Activated effector memory CD4-positive, alpha-beta T cell treated with Interleukin-2 at 50 U/mL for 16 hours (primary cell): Measurements from ENCODE around the gene COMP.

Source experiments
- DNase-seq: peaks from one replicate; pipeline ENCODE4 v3.0.0-alpha.2; 2020

Gene COMP

DNA sequence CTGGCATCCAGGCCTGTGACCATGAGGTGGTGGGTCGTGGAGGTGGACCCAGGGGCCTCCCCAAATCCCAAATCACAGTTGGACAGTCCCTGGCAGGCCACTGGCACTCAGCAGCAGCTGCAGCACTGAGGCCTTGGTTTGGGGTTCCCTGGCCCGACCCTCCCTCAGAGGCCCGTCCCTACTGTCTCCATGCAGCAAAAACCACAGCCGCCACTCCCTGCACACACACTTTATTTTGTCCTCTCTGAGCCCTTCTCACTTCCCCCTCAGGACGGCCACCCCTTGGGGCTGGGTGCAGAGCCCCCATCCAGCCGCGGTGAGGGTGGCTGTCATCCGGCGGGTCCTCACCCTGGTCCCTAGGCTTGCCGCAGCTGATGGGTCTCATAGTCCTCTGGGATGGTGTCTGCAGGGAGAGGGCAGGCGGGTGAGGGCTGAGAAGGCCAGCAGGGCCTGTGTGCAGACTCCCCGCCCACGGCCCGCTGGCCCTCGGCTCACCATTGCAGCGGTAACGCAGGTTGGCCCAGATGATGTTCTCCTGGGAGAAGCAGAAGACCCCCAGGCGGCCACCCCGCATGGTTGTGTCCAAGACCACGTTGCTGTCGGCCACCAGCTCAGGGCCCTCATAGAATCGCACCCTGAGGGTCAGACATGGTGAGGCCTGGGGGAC is 8.4 kb downstream of the COMP start:
- no peak for DNase-seq

DNA sequence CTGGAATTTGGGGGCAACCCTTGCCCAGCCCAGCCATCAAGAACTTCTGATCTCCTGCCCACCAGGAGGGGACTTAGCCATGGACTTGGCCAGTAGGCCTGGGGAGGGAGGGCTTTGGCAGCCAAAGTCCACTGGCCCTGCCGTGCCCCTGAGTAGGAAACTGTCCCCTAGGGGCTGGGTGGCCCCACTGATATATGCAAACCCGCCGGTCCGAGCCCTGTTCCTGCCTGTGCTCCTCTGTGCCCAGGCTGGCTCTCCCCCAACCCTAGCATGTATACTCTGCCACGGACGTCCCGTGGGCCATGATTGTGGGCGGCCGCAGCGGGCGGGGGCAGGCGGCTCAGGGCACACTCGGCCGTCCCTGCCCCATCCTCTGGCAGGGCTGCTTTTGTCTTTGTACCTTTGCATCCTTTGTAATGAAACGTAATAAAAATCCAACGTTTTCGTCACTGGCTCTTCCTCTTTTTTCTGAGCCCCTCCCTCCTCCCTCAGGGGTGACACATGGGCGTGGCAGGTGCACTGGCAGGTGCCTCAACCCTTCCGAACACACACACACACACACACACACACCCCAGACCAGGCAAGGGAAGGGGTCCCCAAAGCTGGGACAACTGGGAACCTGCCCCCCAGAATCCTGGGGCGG is 9.1 kb downstream of the COMP start:
- DNase-seq: no peak

DNA sequence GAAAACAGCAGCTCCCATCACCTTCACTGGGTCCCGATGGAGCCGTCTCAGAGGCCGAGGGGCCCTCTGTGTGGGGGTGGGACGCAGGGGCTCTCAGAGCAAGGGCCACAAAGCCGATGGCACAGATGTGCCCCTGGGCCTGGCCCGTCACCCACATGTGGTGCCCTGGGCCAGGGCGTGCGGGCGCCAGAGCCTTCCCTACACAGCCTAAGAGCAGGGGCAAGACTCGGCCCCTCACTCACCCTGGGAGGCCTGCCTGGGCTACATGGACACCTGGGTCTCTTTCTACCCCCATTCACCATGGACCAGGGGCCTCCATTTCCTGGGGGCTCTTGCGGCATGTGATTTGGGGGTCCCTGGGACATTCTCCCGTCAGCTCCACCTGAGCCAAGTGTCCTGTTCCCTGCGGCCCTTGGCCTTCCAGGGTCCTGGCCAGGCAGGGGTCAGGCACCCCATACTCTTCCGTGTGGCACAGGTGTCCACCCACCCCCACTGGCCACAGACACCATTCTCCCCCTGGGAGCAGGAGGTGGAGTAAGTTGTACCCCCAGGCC is 10.0 kb downstream of the COMP start:
- no peak for DNase-seq

DNA sequence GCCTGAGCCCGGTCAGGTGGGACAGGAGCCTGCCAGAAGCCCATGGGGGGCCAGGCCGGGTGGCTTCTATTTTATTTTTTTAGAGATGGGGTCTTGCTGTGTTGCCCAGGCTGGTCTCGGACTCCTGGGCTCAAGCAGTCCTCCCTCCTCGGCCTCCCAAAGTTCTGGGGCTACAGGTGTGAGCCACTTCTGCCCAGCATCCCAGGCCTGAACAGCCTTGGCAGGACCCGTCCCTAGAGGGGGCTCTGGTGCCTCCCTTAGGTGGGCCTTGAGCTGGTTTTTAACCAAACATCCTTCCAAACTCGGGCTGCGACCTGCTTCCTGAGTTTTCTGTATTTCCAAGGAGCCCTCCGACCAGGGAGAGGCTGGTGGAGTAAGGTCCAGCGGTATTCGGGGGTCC is 10.5 kb downstream of the COMP start:
- no peak for DNase-seq

DNA sequence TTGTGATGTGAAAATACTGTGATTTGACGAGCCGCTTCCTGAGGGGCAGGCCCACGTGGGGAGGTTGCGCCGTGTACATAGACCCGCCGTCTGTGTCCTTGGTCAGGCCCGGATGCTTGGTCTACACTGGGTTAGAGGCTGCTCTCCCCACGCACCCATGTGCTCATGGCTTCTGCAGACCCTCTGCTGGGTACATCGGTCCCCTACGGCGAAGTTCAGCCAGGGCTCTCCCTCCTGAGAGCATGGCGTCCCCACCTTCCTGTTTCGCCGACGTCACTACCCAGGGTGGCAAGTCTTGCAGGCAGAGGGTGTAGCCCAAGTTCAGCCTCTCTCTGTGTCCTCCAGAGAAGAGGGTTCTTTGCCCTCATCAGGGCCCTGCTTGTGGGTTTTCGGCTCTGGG is 11.0 kb downstream of the COMP start:
- no peak for DNase-seq

DNA sequence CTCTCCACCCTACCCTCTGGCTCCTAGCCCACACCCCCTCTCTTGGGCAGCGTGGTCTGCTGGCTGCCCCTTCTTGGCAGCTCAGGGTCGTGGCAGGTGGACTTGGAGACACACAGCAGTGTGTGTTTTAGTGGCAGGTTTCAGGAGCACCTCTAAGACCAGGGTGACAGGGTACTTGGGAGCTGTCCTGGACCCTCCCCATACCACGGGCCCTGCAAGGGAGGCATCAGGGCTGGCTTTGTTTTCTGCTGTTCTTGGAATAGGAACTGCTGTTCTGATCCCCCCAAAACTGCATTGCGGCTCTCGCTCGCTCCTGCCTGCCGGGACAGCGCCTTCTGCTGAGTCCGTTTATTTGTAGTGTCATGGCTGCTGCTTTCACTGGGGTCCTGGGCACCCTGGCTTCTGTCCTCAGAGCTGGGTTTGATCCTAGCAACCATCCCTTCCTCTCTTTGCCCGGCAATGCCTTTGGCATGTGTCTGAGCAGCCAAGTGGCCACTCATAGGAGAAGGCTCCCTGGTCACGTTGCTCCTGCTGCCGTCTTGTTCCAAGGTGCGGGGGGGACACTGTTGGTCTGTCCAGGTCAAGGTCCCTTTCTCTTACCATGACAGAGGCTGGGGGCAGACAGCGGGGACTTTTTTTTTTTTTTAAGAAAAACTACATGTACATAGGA is 12.1 kb downstream of the COMP start:
- DNase-seq: no peak

DNA sequence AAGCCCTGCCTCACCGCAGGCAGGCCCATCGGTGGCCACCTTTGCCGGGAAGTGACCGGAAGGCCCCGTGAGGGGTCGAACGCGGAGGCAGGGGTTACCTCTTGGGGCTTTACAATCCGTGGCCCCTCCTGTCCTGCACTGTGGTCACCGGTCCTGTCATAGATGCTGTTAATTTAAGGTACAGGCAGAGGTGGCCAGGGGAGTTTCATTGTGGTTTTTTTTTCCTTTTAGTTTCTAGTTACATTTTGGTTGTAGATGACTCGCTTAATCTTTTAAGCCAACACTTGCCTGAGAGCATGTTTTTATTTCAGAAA is 13.1 kb downstream of the COMP start:
- DNase-seq: no peak

DNA sequence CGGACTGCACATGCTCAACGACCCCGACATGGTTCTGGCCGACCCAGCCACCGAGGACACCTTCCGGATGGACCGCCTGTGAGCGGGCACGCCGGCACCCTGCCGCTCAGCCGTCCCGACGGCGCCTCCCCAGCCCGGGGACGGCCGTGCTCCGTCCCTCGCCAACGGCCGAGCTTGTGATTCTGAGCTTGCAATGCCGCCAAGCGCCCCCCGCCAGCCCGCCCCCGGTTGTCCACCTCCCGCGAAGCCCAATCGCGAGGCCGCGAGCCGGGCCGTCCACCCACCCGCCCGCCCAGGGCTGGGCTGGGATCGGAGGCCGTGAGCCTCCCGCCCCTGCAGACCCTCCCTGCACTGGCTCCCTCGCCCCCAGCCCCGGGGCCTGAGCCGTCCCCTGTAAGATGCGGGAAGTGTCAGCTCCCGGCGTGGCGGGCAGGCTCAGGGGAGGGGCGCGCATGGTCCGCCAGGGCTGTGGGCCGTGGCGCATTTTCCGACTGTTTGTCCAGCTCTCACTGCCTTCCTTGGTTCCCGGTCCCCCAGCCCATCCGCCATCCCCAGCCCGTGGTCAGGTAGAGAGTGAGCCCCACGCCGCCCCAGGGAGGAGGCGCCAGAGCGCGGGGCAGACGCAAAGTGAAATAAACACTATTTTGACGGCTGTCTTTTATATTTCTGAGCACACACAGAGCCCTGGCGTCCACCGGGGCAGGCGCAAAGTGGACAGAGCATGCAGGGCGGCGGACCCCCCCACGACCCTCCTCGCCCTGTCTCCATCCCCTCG is 13.6 kb downstream of the COMP start:
- DNase-seq: no peak

DNA sequence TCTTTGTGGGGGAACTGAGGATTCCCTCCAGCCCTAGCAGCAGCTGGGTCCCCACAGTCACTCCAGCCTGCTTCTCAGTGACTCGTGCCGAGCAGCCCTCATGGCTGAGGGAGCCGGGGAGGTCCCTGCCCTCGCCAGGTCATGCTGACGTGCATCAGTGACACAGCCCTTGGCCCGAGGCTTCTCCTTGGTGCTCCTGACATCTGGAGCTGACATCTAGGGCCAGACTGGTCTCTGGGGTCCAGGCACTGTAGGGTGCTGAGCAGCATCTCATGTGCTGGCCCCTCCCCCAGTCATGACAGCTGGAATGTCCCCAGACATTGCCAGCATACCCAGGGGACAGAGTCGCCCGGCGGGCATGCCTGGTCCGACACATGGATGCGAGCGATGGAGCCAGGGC is 14.4 kb downstream of the COMP start:
- no peak for DNase-seq

DNA sequence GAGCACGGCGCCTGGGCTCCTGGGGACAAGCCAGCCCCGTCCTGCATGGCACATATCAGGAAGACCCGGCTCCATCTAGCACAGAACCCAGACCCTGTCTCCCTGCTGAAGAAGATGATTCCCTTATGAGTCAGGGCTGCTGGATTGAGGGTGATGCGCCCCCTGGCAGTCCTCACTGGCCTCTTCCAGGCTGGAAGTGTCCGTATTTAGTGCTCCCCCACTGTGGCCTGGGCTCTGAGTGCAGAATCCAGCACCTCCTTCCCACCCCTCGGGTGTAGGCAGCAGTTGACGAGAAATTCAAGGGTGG is 14.9 kb downstream of the COMP start:
- DNase-seq: no peak

DNA sequence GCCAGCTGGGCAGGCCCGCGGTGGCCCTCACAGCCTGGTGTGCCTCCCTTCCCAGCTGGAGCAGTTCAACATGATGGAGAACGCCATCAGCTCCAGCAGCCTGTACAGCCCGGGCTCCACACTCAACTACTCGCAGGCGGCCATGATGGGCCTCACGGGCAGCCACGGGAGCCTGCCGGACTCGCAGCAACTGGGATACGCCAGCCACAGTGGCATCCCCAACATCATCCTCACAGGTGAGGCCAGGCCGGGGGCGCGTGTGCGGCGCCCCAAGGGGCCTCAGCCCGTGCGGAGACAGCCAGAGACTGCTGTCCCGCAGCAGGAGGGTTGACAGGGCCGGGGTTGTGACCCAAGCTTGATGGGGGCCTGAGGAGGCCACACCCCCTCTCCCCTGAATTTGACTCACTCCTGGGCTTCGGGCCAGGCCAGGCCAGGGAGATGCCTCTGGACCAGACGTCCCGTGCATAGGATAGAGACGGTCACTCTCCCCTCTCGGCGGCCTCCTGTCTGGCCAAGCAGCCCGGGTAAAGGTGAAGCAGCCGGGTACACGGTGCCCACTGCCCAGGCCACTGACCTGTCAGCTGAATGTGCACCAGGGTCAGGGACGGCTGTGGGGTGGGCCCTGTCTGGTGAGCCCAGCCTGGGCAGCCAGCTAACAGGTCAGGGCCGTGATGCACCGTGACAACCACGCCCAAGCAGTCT is 15.4 kb downstream of the COMP start:
- DNase-seq: no peak

DNA sequence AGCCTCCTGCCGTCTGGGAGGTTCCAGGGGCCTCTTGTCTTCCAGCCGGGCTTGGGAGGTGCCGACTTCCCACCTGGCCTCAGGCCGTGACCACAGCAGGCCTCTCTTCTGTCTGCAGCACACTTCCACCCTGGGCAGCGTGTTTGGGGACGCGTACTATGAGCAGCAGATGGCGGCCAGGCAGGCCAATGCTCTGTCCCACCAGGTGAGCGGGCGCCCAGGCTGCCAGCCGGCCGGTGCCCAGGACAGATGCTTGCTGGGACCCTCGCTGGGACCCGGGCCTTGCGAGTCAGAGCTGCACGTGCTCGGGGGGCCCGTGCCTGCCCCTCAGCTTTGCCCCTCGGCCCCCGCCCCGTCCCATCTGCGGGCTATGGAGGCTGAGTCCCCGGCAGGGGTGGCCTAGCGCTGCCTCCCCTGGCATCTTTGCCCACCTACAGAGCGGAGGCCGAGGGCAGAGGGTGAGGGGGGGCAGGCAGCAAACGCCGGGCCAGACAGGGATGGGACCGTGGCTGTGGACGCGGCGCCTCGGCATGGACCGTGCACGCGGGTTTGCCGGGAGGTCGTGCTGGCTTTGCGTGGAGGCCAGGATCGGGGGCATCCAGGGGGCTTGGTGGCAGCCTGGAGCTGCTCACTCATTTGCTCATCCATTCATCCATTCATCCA is 16.2 kb downstream of the COMP start:
- no peak for DNase-seq

DNA sequence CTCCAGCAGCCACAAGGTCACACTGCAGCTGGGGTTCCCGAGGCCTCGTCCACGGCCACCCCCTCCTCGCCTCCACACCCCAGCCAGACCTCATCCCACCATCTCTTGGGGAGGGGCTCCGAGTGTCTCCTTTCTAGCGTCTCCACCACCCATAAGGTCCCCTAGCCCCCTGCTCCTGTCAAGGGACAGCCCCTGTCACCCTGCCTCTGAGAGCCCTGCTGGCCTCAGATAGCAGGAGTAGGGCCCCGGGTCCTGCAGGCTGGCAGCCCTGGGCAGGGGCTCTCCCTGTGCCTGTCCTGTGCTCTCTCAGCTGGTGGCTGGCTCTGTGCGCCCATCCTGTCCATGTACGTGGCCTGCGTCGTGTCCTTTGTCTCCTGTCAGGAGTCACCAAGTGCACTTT is 17.0 kb downstream of the COMP start:
- DNase-seq: no peak

DNA sequence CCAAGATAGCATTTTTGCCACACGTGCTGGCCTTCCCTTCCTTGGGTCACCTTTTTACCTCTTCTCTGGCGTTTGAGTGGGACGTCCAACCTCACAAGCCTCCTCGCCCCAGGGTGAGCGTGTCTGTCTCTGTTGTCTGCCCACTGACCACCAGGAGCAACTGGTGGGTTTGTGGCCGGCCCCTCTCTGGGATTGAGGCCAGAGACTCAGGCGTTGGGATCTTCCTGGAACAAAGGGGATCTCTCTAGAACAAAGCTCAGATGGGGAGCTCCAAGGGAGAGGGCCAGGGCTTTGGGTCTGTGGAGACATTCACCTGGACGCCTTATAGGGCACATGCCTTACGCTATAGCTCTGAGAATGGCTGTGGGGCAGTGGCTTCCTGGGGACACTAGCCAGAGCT is 17.4 kb downstream of the COMP start:
- no peak for DNase-seq

DNA sequence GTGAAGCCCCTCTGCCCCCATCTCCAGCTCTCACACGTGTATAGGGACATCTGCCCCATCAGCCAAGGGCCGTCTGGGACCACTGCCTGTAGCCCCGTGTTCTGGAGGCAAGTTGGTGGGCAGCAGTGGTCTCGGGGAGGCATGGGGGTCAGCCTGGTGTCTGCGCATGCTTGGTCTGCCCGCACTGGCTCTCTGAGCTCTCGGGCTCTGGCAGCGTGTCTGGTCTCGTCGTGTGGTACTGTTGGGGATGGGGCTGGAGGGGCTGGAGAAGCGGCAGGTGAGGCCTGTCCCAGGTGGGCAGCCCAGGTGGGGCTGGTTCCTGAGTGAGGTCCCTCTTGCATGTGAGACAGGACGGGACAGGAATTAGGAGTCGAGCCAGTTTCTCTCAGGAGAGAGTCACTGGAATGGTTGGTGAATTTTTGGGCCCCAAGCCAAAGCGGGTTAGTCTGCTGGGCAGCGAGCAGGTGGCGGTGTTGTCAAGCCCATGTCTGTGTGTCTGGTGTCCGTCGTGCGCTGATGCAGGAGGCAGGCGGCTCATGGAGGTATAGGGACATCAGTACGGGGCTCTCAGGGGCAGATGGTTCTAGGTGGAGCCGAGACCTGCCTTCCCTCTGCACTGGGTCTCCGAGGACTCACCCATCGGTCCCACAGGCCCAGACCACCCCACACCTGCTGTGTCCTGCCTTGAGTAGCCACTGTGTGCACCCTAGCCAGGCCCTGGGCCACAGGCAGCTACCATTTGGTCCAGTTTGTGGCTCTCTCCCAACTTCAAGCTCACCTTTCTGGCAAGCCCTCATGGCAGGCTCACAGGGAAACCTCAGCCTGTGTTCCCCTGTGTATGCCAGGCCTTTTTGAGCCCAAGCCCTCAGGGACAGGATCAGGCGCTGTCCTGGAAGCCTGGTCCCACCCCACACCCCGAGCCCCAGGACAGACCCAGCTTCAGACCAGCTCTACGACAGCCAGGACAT is 18.2 kb downstream of the COMP start:
- no peak for DNase-seq

DNA sequence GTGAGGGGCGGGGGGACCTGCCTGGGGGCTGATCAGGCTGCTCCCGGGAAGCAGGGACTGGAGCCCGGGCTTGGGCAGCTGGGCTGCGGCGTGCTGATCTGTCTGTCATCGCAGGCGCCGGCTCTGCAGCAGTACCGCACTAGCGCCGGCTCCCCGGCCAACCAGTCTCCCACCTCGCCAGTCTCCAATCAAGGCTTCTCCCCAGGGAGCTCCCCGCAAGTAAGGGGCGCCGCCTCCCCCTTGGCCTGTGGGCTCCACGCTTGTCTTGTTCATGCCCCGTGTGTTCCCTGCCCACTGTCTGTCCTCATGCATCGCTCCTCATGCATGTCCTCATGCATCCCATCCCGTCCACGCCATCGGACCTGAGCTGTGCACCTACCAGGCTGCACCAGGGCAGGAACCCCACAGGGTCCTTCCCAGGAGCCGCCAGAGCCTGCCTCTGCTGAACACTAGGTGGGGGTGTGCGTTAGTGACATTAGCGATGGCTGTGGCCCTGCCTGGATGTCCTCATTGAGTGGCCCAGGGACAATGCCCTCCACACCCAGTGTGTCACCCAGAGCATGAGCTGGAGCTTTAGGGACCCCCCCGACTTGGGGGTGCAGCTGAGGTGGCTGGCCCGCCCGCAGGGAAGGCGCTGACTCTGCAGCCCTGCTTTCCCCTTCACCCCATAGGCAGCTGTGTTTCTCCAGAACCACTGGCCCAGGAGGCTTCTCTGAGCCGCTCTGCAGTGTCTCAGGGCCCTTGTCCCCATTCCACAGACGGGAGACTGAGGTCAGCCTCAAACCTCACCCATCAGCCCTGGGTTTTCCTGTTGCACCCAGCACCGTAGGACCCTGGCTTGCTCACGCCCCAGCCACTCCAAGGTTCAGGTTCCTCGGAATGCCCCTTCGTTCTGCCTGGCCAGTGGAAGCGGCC is 19.5 kb downstream of the COMP start:
- DNase-seq: no peak

DNA sequence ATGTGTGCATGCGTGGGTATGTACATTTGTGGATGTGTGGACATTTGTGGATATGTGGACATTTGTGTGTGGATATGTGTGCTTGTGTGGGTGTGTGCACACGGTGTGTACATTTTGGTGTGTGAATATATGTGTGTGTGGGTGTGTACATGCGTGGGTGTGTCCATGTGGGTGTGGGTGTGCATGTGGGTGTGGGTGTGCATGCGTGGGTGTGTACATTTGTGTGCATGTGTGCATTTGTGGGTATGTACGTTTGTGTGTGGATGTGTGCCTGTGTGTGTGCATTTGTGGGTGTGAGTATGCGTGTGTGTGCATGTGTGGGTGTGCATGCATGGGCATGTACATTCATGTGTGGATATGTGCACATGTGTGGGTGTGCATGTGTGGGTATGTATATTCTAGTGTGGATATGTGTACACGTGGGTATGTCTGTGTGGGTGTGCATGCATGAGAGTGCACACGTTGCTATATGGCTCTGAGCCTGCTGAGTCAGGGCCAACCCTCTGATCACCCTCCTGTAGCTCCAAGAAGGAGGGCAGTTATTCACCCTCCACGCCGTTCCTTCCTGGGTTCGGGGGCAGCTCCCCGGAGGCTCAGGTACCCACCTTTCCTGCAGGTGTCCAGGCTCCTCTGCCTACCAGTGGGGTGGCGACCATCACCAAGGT is 20.3 kb downstream of the COMP start:
- no peak for DNase-seq

DNA sequence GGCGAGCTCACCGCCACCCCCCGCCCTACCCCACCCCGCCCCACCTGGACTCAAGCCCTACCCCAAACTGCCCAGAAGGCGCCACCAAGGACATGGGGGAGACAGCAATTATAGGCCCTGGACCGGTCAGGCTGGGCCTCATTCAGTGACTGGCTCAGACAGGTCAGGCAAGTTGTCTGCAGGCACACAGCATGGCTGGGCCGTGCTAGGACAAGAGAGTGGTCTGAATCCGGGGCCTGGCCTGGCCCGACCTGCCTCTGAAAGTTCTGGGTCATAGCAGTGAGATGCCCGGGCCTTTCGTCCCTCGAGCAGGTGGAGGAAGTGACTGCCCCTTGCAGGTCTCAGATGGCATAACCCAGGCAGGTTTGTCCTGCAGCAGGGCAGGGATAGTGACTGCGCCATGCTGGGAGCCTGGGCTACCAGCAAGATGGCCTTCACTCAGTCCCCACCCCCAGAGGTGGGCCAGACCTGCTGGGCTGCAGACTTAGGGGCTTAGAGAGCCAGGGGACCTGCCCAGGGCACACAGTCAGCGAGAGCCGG is 21.0 kb downstream of the COMP start:
- DNase-seq: no peak
